GM19468 (cell line): ENCODE measurements around the gene SMIM29.
"Not testable (repeated sequence)": the region's sequence is repeated elsewhere in the genome, so short reads cannot be mapped to it uniquely, and the experiment has no call there.

Experiments used
- ATAC-seq: cut with Tn5 transposase; IDR thresholded peaks from one replicate; pipeline ENCODE4 v1.9.1; 2021; ENCODE audit warnings: mild to moderate bottlenecking, moderate library complexity, moderate number of reproducible peaks; ENCODE audit not compliant: unreplicated experiment; ENCODE audit errors: extremely low read depth

SMIM29 gene

DNA sequence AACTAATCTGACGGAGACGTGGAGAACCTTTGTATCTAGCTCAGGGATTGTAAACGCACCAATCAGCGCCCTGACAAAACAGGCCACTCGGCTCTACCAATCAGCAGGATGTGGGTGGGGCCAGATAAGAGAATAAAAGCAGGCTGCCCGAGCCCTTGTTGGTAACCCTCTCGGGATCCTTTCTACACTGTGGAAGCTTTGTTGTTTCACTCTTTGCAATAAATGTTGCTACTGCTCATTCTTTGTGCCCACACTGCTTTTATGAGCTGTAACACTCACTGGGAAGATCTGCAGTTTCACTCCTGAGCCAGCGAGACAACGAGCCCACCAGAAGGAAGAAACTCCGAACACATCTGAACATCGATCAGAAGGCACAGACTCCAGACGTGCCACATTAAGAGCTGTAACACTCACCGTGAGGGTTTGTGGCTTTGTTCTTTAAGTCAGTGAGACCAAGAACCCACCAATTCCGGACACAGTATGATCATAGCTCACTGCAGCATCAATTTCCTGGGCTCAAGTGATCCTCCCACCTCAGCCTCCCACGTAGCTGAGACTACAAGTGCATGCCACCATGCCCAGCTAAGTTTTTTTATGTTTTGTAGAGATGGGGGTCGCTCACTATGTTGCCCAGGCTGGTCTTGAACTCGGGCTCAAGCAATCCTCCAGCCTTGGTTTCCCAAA is 21.0 kb upstream of the SMIM29 start:
- not testable (repeated sequence) for ATAC-seq

DNA sequence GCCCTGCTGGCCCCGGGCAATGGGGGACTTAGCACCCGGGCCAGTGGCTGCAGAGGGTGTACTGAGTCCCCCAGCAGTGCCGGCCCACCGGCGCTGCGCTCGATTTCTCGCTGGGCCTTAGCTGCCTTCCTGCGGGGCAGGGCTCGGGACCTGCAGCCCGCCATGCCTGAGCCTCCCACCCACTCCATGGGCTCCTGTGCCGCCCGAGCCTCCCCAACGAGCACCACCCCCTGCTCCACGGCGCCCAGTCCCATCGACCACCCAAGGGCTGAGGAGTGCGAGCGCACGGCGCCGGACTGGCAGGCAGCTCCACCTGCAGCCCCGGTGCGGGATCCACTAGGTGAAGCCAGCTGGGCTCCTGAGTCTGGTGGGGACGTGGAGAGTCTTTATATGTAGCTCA is 20.3 kb upstream of the SMIM29 start:
- not testable (repeated sequence) for ATAC-seq

GRCh38 chr6:34267746-34268145 is 18.9 kb upstream of the SMIM29 start:
- ATAC-seq = no peak

DNA sequence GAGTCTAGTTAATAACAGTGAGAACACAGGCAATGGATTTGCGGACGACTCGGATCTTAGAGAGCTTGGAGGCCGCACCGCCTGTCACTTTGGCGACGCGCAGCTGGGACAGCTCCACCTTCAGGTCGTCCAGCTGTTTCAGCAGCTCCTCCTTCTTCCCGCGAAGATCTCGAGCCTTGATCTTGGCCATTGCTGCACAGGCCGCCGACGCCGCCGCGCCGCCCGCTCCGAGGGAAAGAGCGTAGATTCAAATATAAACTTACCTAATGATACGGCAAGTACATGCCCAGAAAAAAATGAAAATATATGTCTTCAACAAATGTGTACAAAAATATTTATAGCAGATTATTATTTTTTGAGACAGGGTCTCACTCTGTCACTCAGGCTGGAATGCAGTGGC is 14.7 kb upstream of the SMIM29 start:
- not testable (repeated sequence) for ATAC-seq

DNA sequence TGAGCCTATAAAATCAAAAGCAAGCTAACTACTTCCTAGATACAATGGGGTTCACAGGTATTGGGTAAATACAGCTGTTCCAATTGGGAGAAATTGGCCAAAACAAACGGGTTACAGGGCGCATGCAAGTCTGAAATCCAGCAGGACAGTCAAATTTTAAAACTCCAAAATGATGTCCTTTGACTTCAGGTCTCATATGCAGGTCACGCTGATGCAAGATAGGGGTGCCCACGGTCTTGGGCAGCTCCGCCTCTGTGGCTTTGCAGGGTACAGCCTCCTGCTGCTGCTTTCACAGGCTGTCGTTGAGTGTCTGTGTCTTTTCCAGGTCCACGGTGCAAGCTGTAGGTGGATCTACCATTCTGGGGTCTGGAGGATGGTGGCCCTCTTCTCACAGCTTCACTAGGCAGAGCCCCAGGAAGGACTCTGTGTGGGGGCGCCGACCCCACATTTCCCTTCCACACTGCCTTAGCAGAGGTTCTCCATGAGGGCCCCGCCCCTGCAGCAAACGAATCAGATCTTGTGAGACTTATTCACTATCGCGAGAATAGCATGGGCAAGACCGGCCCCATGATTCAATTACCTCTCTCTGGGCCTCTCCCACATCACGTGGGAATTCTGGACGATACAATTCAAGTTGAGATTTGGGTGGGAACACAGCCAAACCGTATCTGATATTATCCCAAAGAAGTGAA is 11.9 kb upstream of the SMIM29 start:
- ATAC-seq = no peak

- no peak for ATAC-seq
Measured at GRCh38 chr6:34259529-34260069, 10.8 kb upstream of the SMIM29 start.

DNA sequence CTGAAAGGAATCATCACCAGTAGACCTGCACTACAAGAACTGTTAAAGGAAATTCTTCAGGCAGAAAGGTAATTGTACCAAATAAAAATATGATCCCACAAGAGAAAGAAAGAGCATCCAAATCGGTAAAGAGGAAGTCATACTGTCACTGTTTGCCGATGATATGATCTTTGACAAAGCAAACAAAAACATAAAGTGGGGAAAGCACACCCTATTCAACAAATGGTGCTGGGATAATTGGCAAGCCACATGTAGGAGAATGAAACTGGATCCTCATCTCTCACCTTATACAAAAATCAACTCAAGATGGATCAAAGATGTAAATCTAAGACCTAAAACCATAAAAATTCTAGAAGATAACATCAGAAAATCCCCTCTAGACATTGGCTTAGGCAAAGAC is 3.6 kb upstream of the SMIM29 start:
- not testable (repeated sequence) for ATAC-seq

GRCh38 chr6:34249469-34250261 is 859 bp upstream of the SMIM29 start:
- no peak for ATAC-seq

DNA sequence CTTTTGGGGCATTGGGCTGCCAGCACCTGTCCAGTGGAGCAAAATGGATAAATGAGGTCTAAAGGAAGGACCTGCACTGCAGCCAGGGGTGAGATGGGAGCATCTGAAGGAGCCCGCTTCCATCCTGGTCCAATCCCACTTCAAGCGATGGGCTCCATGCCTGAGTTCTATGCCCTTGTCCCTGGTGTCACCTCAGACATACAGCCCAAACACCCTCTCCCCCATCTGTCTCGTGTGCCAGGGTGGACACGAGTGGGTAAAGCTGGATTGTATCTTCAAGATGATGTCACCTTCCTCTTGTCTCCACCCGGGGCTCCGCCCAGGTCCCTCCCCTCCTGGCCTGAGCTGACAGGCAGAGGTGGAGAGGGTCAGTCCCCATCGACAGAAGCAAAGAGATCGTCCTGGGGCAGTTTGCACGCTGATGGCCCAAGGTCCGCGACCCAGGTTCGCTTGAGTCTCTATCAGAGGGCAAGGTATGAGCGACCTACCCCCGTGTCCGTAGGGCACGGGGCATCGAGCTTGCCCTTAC is 544 bp downstream of the SMIM29 start:
- no peak for ATAC-seq

DNA sequence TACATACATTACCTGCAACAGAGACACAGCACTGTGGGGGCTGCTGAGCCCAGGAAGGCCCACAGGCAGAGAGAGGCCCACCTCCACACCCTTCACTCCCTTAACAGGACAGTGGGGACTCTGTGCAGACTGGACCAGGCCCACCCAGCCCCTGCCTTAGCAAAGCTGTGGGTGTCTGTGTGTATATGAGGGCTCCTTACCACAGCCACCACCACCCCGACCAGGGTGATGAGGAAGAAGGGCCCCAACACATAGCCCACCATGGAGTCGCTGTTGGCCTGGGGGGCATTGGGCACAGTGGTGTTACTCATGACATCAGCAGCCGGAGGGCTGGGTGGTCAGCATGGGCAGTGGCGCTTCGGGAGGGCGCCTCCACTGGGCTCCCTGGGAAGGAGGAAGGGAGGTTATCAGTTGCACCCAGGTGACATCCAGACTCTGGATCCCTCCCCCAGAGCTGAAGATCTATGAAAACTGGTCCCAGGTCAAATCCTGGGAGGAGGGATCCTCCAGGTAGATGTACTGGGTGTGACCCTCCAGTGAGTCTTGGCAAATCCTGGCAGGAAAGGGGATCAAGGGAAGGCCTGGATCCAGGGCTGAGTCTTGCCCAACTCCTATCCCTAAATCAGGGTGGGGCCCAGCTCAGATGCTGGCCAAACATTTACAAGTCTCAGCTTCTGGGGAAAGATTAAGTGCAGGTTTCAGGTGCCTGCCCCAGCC is 1.2 kb downstream of the SMIM29 start:
- ATAC-seq = no peak

DNA sequence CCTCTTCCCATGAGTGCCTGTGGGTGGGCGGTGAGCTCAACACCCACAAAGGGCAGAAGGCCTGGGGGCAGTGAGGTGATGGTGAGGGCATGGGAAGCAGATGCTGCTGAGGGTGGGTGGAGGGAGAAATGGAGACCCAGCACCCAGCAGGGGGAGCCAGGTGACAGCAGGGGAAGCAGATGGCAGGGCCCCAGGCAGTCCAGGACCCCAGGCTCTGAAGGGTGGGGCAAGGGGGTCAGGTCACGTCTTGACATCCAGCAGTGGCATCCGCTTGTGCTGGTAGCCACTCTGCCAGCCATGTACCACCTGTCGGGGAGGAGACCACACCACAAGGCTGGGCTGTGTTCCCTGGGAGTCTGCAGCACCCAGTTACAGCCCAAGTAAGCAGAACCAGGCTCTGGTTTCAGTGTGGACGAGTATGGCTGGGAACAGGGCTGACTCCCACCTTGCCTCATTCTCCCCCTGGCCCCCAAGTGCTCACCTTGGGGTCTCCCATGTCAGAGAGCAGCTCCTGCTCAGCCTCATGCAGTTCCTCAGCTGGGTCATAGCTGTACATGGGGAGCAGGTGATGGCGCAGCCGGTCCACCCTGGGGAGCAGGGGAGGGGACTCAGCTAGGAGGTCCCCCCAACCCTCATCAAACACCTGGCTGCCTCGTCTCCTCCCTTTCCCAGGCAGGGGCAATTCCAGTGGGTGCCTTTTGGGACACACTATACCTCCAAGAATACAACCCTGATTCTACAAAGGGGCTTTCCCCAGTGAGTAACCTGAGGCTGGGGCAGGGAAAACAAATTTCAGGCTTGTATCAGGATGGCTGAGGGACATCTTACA is 2.0 kb downstream of the SMIM29 start:
- ATAC-seq = no peak

DNA sequence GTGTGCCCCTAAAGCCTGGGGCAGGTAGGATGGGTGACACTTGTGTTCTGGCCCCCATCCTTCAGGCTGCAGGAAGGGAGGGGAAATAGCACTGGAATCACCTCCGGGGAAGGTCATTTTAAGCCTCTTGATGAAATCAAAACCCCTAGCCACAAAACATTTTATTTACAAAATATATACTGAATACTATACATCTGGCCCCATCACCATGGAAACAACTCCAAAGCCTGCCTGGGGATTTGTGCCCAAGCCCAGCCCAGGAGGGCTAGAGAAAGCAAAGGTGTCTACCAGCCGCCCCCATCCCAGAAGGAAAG is 2.6 kb downstream of the SMIM29 start:
- ATAC-seq = no peak

- ATAC-seq = not testable (repeated sequence)
Measured at GRCh38 chr6:34245761-34246140, 3.1 kb downstream of the SMIM29 start.

GRCh38 chr6:34245032-34245760 is 3.6 kb downstream of the SMIM29 start:
- ATAC-seq = not testable (repeated sequence)

- ATAC-seq = no peak
Measured at GRCh38 chr6:34243901-34244884, 4.6 kb downstream of the SMIM29 start.

DNA sequence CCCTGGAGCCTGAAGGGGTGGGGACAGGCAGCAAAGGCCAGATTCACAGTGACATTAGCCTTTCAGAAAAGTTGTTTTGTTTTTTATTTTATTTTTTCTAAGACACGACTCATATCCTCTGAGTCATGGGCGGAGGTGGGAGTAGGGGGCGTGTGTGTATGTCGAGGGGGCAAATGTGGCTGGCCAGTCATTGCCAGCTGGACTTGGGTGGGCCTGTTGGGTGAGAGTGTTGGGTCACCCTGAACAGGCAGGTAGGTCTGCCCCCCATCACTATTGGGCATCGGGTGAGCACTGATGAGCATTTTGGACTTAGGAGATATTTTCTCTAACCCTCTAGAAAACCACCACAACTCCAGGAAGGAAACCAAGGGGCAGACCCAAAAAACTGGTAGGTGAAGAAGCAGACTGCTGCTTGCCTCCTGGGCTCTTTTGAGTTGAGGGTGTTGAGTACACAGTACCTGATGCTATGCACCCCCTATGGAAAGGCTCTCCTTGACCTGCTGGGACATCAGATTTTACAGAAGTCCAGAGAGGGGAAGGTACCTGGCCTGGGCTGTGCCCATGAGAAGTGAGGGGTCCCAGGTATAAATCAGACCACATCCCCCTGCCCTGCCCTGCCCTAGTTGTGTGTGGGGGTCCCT is 5.6 kb downstream of the SMIM29 start:
- ATAC-seq = no peak
